ENCODE data around the gene CCDC57. TPM values are rescaled to one million over a fixed set of nuclear protein-coding genes. Genes with fewer than 3 reads are reported as not detected.

The CCDC57 gene
- total RNA-seq, 1 donor from 2014 or later = 92.1 TPM

GRCh38 chr17:82222816-82223215 is 10.2 kb upstream of the CCDC57 start:
- H3K27me3 Mint-ChIP-seq (ENCODE audit: low read depth) = peaks cover 9% of the 10 kb centered on the region
- H3K4me1 Mint-ChIP-seq = no peaks in the 10 kb centered on the region
- H3K9me3 Mint-ChIP-seq = no peaks in the 10 kb centered on the region
- no peak for DNase-seq (ENCODE audit: low spot score in 2 of 2, unreplicated experiment in 2 of 2)
- H3K4me3 Mint-ChIP-seq = no peak overlapping the region
- TF ChIP-seq CTCF (IDR thresholded peaks at IDR 0.05; ENCODE audit: unreplicated experiment) = no peak
- H3K36me3 Mint-ChIP-seq = no peaks in the 10 kb centered on the region
- H3K27ac Mint-ChIP-seq = no peak overlapping the region

- no peaks in the 10 kb centered on the region for H3K9me3 Mint-ChIP-seq
- no peak overlapping the region for H3K27ac Mint-ChIP-seq
- peaks cover 3% of the 10 kb centered on the region for H3K27me3 Mint-ChIP-seq (ENCODE audit: low read depth)
- no peak for TF ChIP-seq CTCF (IDR thresholded peaks at IDR 0.05; ENCODE audit: unreplicated experiment)
- no peak for DNase-seq (ENCODE audit: low spot score in 2 of 2, unreplicated experiment in 2 of 2)
- H3K36me3 Mint-ChIP-seq = no peaks in the 10 kb centered on the region
- H3K4me1 Mint-ChIP-seq = no peaks in the 10 kb centered on the region
- no peak overlapping the region for H3K4me3 Mint-ChIP-seq
Observed at GRCh38 chr17:82221341-82221902, 8.8 kb upstream of the CCDC57 start.

- Mint-ChIP-seq H3K4me1 (no peaks in the 10 kb centered on the region), H3K27ac (no peak overlapping the region), H3K27me3 (ENCODE audit: low read depth) (peaks cover 3% of the 10 kb centered on the region), H3K9me3 (no peaks in the 10 kb centered on the region), H3K4me3 (no peak overlapping the region), H3K36me3 (no peaks in the 10 kb centered on the region)
- TF ChIP-seq CTCF (IDR thresholded peaks at IDR 0.05; ENCODE audit: unreplicated experiment) = no peak
- DNase-seq (ENCODE audit: low spot score in 2 of 2, unreplicated experiment in 2 of 2) = no peak
Observed at GRCh38 chr17:82219753-82220709, 7.4 kb upstream of the CCDC57 start.

- TF ChIP-seq CTCF (IDR thresholded peaks at IDR 0.05; ENCODE audit: unreplicated experiment) = no peak
- Mint-ChIP-seq H3K4me3 (no peak overlapping the region), H3K36me3 (no peaks in the 10 kb centered on the region), H3K27me3 (ENCODE audit: low read depth) (peaks cover 3% of the 10 kb centered on the region), H3K27ac (no peak overlapping the region), H3K4me1 (peaks cover 2% of the 10 kb centered on the region), H3K9me3 (no peaks in the 10 kb centered on the region)
- no peak for DNase-seq (ENCODE audit: low spot score in 2 of 2, unreplicated experiment in 2 of 2)
Observed at GRCh38 chr17:82219083-82219482, 6.4 kb upstream of the CCDC57 start.

GRCh38 chr17:82218349-82219075 is 5.9 kb upstream of the CCDC57 start:
- Mint-ChIP-seq H3K4me3 (no peak overlapping the region), H3K27me3 (ENCODE audit: low read depth) (peaks cover 3% of the 10 kb centered on the region), H3K4me1 (peaks cover 4% of the 10 kb centered on the region), H3K27ac (no peak overlapping the region), H3K36me3 (no peaks in the 10 kb centered on the region), H3K9me3 (no peaks in the 10 kb centered on the region)
- no peak for DNase-seq (ENCODE audit: low spot score in 2 of 2, unreplicated experiment in 2 of 2)
- TF ChIP-seq CTCF (IDR thresholded peaks at IDR 0.05; ENCODE audit: unreplicated experiment) = no peak
